HG03521 (cell line): ENCODE data around the gene PANX2.
"Not testable (repeated sequence)": the region's sequence is repeated elsewhere in the genome, so short reads cannot be mapped to it uniquely, and the experiment has no call there.

ENCODE experiments used
- ATAC-seq: cut with Tn5 transposase; IDR thresholded peaks from one replicate; pipeline ENCODE4 v1.9.1; 2021; ENCODE audit warnings: mild to moderate bottlenecking, moderate library complexity; ENCODE audit not compliant: unreplicated experiment

Gene PANX2

GRCh38 chr22:50146439-50147238, 23.9 kb upstream of the PANX2 start:
- no peak for ATAC-seq

GRCh38 chr22:50147258-50148165, 23.0 kb upstream of the PANX2 start:
- ATAC-seq: not testable (repeated sequence)

GRCh38 chr22:50148166-50148500, 22.4 kb upstream of the PANX2 start:
- no peak for ATAC-seq

GRCh38 chr22:50148991-50149721, 21.4 kb upstream of the PANX2 start:
- no peak for ATAC-seq

GRCh38 chr22:50150161-50151129, 20.1 kb upstream of the PANX2 start:
- no peak for ATAC-seq

GRCh38 chr22:50151571-50152537, 18.7 kb upstream of the PANX2 start:
- ATAC-seq: no peak

- ATAC-seq: no peak
Measured at GRCh38 chr22:50153056-50153755, 17.3 kb upstream of the PANX2 start.

- ATAC-seq: no peak
Measured at GRCh38 chr22:50153756-50154140, 16.8 kb upstream of the PANX2 start.

- no peak for ATAC-seq
Measured at GRCh38 chr22:50157709-50158375, 12.7 kb upstream of the PANX2 start.

- no peak for ATAC-seq
Measured at GRCh38 chr22:50160947-50161346, 9.6 kb upstream of the PANX2 start.

GRCh38 chr22:50161508-50162390, 8.8 kb upstream of the PANX2 start:
- ATAC-seq: no peak

GRCh38 chr22:50162391-50162956, 8.1 kb upstream of the PANX2 start:
- ATAC-seq: no peak

GRCh38 chr22:50165436-50166123, 5.0 kb upstream of the PANX2 start:
- ATAC-seq: no peak

- no peak for ATAC-seq
Measured at GRCh38 chr22:50167689-50168489, 2.6 kb upstream of the PANX2 start.

GRCh38 chr22:50168490-50169180, 1.9 kb upstream of the PANX2 start:
- not testable (repeated sequence) for ATAC-seq
